Activated CD8-positive, alpha-beta memory T cell treated with anti-CD3 and anti-CD28 coated beads, Interleukin-2, amount 50 U/mL, for 24 hours (primary cell): ENCODE data around the gene TMC3.
"Not testable (repeated sequence)": the region's sequence is repeated elsewhere in the genome, so short reads cannot be mapped to it uniquely, and the experiment has no call there.

Experiments
- DNase-seq: peaks from one replicate; pipeline ENCODE4 v3.0.0-alpha.2; 2020; ENCODE audit errors: extremely low read depth

Gene TMC3

GRCh38 chr15:81373775-81374395 lies at the start of gene TMC3:
TSS of gene TMC3 (minus strand) at chr15:81374213. CDS start at chr15:81374077, 136 bp downstream.
- no peak for DNase-seq

- no peak for DNase-seq
Measured at GRCh38 chr15:81421461-81421860, 47.4 kb upstream of the TMC3 start.

- DNase-seq, result no peak
Measured at GRCh38 chr15:81419332-81419943, 45.4 kb upstream of the TMC3 start.

GRCh38 chr15:81418891-81419290 lies 44.9 kb upstream of the TMC3 start:
- no peak for DNase-seq

- DNase-seq, result no peak
Measured at GRCh38 chr15:81418444-81418843, 44.4 kb upstream of the TMC3 start.

- not testable (repeated sequence) for DNase-seq
Measured at GRCh38 chr15:81414274-81414968, 40.4 kb upstream of the TMC3 start.

GRCh38 chr15:81413851-81414250 lies 39.8 kb upstream of the TMC3 start:
- no peak for DNase-seq

- DNase-seq, result no peak
Measured at GRCh38 chr15:81411969-81412633, 38.1 kb upstream of the TMC3 start.

GRCh38 chr15:81411051-81411450 lies 37.0 kb upstream of the TMC3 start:
- no peak for DNase-seq

GRCh38 chr15:81410318-81410753 lies 36.3 kb upstream of the TMC3 start:
- no peak for DNase-seq

GRCh38 chr15:81407718-81408117 lies 33.7 kb upstream of the TMC3 start:
- DNase-seq, result no peak

- DNase-seq, result no peak
Measured at GRCh38 chr15:81407176-81407575, 33.2 kb upstream of the TMC3 start.

GRCh38 chr15:81400640-81401236 lies 26.7 kb upstream of the TMC3 start:
- DNase-seq, result no peak

GRCh38 chr15:81398910-81399551 lies 25.0 kb upstream of the TMC3 start:
- DNase-seq, result no peak

GRCh38 chr15:81398456-81398855 lies 24.4 kb upstream of the TMC3 start:
- no peak for DNase-seq

GRCh38 chr15:81394603-81395002 lies 20.6 kb upstream of the TMC3 start:
- no peak for DNase-seq

- DNase-seq, result no peak
Measured at GRCh38 chr15:81391657-81392056, 17.6 kb upstream of the TMC3 start.

- no peak for DNase-seq
Measured at GRCh38 chr15:81388436-81388770, 14.4 kb upstream of the TMC3 start.

- DNase-seq, result no peak
Measured at GRCh38 chr15:81387621-81388435, 13.8 kb upstream of the TMC3 start.

GRCh38 chr15:81386947-81387346 lies 12.9 kb upstream of the TMC3 start:
- no peak for DNase-seq

- DNase-seq, result no peak
Measured at GRCh38 chr15:81385721-81386076, 11.7 kb upstream of the TMC3 start.
